Left kidney (tissue), 2 donors: Measurements from ENCODE around the gene DNASE2B. TPM values are rescaled to one million over a fixed set of nuclear protein-coding genes. Genes with fewer than 3 reads are reported as not detected.

ENCODE experiments used
- DNase-seq: peaks from one replicate; pipeline ENCODE4 v3.0.0-alpha.2; 2013
- polyA plus RNA-seq: library from polyadenylated mRNA; unstranded; fragments of 120-200 nt; gene quantifications from one replicate; pipeline ENCODE4 v1.2.1, GENCODE V29; 2013; ENCODE audit not compliant: insufficient read length

The DNASE2B gene
- polyA plus RNA-seq, 1 donor: 0.20 TPM

DNA sequence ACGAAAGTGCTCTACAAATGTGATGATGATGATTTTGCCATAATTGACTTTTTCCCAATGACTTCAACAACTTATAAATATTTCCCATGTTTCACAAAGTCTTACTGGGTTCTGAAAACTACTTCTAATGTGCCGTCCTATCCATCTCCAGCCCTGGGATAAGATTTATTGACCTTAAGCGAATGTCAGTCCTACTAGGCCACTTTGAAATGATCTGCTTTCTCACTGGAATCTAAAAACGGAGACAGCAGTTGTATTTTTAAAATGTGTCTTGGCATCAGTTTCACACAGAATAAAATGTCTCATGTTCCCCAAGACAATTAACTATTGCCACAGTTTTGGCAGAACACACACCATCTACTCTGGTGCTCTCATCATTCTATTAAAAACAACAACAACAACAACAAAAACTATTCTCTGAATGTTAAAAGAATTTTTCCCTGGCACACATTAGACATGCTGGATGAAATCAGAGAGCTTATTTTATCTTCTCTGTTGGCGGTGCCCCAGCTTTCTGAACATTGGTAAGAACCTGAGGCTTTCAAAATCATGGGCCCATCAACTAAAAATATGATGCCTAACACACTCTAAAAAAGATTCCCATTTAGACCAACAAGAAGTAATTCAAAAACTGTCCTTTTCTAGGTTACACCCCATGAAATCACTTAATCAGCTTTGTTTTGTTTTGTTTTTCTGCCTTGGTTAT lies 23.1 kb upstream of the DNASE2B start:
- no peak for DNase-seq

GRCh38 chr1:84376000-84376910 lies 22.0 kb upstream of the DNASE2B start:
- DNase-seq: no peak

DNA sequence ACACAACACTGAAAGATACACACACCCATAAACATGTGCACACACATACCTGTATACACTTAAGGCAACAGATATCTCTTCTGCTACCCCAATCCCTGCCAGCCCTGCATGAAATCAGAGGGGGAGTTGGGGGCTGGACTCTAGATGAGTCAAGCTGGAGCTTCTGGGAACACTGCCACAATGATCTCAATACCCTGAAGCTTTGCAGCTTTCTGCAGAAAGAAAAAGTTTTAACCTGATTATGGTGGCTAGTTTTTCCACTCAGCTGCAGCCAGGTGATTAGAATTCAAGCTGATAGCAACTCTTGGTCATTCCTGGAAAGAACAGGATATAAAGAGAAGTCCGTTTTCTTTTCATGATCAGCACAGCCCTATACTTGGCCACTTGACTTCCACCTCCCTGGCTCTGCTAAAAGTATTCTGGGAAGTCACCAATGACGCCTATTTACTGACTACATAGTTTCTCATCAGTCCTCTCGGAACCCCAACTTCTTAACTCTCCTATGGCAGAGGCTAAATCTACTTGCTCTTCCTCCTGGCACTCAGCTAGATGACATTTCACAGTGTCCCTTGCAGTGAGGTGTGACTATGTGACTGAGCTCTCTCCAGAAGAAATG lies 20.7 kb upstream of the DNASE2B start:
- no peak for DNase-seq

DNA sequence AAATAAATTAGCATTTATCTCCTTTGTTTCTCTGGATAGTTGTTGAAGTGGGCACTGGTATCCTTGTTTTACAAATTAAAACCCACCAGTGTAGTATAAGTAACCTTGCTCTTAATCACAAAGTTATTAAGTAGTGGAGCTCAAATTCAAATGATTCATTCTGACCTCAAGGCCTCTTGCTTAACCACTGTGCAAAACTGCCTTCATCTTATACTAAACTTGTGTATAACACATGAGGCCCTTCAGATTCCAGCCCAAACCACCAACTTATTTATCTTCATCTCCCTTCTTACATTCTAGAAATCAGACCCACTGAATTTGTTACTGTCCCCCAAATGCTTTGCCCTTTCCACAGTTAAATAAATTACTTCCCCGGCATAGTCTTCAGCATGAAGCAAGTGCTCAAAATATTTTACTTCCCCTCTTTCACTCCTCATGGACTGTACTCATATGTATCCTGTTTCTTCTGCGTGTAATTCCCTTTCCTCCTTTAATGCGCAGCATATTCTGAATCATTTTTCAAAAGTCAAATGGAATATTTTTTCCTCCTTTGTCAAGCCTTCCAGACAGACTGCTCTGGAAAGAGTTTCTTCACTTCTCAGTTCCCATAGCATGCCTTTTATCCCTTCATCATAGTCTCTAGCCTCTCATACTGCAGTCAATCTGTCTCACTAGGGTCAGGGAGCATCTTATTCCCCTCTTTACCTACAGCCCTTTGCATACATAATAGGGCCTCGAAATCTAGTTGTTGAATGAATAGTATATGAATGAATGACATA lies 19.0 kb upstream of the DNASE2B start:
- no peak for DNase-seq

- no peak for DNase-seq
These were observed 18.4 kb upstream of the DNASE2B start for GRCh38 chr1:84379917-84380180.

- DNase-seq: no peak
These were observed 16.2 kb upstream of the DNASE2B start for GRCh38 chr1:84382127-84382526.

DNA sequence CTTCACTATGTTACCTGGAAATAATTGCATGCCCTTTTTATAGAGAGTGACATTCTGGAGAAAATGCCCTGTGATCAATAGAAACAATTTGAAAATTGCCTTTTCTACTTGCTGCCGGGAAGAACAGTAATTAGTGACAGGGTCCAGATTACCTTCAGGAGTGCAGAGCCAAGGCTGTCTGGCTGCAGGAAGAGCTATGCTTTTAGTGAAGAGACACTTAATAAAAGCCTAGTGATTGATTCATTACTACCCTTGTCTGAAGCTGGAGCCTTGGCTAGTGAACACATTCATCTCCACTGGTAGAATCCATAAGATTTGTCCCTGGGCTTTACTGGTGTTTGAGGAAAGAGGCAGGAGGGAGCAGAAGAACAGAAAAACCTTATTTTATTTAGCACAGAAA lies 12.9 kb upstream of the DNASE2B start:
- DNase-seq: no peak

- DNase-seq: no peak
These were observed 11.4 kb upstream of the DNASE2B start for GRCh38 chr1:84386716-84387479.

- no peak for DNase-seq
These were observed 10.7 kb upstream of the DNASE2B start for GRCh38 chr1:84387480-84388163.

DNA sequence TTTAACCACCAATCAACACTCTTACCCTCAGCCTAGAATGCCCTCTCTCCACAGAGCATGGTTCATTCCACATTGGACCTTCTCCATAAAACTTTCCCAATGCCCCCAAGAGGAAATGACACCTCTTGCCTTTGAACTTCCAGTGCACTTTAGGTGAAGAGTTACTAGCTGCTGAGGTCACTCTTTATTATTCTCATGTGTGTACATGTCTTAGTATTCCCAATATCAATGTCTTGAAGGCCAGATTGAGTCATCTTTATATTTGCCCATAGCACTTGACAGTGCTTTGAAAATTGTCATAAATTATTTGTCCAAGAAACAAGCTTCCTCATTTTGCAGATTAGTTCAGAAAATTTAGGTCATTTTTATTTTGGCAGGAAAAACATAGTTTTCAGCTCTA lies 8.1 kb upstream of the DNASE2B start:
- no peak for DNase-seq

GRCh38 chr1:84401156-84401555 lies 2.9 kb downstream of the DNASE2B start:
- no peak for DNase-seq

DNA sequence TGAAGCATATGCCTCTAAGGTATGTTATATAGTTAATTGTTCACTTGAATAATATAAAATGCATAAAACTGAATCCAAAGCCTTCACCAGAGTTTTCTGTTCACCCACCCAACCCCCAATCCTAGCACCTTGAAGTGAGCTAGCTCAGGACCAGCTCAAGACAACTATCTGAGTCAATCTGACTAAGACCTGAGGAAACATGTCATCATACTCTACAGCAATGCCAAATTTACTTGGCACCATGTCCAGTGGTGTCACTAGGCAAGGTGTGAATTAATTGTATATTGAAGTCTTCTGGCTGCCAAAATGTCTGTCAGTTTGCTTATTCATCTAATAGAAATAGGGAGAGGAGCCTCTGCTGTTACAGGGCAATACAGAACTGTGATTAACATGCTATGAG lies 3.8 kb downstream of the DNASE2B start:
- DNase-seq: no peak

GRCh38 chr1:84402501-84402900 lies 4.2 kb downstream of the DNASE2B start:
- no peak for DNase-seq

DNA sequence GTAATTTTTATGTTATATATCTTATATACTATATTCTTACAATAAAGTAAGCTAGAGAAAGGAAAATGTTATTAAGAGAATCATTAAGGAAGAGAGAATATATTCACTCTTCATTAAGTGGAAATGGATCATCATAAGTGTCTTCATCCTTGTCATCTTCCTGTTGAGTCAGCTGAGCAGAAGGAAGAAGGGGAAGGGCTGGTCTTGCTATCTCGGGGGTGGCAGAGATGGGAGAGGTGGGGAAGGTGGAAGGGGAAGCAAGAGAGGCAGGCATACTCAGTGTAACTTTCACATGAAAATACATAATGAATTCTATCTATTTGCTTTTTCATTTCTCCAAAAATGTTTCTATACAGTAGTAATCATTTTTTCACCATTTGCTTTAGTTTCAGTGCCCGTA lies 5.1 kb downstream of the DNASE2B start:
- DNase-seq: no peak

DNA sequence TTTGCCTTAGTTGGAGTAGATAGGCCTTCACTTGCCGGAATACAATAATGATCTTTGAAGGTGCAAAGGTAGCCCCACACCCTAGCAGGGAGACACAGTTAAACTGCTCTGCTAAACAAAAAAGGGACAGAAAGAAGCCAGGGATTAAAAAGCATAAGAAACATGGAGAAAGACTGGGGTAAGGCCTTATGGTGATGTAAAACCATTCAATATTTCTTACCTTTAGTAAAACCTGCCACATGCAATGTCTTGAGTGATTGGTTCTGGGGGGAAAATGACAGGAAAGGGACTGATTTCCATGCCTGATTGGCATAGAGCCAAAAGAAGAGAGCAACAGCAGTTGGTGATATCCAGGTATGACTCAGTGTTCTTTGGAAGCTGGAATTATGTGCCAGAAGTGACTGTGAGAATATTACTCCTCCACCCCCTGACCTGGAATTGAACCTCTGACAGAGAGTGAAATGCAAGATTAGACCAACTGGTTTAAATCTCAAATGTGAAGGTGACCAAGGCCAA lies 8.1 kb downstream of the DNASE2B start:
- DNase-seq: no peak

GRCh38 chr1:84407524-84407923 lies 9.2 kb downstream of the DNASE2B start:
- DNase-seq: no peak

- DNase-seq: no peak
These were observed 9.7 kb downstream of the DNASE2B start for GRCh38 chr1:84407958-84408422.

DNA sequence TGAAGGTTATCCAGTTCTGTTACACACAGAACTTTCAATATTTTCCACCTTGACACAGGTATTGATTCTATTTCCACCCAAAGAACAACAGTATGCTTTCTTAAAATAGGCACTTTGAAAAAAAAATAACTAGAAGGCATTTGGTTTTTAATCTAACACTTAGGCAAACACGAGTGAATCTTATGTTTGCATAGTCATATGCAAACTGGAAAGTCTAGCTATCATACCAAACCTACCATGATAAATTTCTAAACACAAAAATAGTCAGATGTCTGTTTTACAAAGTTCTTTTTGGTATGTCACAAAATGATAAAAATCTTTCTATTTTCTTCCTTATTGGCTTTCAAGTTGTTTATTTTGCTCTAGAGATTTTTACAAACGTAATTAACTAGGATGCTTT lies 11.6 kb downstream of the DNASE2B start:
- no peak for DNase-seq

GRCh38 chr1:84410328-84411095 lies 12.2 kb downstream of the DNASE2B start:
- no peak for DNase-seq
